ENCODE results near the gene MVD. TPM values are rescaled to one million over a fixed set of nuclear protein-coding genes. Genes with fewer than 3 reads are reported as not detected.

Gene MVD
- total RNA-seq, 3 donors from 2014 or later, result 17.4 to 21.3 (median 19.0) TPM

DNA sequence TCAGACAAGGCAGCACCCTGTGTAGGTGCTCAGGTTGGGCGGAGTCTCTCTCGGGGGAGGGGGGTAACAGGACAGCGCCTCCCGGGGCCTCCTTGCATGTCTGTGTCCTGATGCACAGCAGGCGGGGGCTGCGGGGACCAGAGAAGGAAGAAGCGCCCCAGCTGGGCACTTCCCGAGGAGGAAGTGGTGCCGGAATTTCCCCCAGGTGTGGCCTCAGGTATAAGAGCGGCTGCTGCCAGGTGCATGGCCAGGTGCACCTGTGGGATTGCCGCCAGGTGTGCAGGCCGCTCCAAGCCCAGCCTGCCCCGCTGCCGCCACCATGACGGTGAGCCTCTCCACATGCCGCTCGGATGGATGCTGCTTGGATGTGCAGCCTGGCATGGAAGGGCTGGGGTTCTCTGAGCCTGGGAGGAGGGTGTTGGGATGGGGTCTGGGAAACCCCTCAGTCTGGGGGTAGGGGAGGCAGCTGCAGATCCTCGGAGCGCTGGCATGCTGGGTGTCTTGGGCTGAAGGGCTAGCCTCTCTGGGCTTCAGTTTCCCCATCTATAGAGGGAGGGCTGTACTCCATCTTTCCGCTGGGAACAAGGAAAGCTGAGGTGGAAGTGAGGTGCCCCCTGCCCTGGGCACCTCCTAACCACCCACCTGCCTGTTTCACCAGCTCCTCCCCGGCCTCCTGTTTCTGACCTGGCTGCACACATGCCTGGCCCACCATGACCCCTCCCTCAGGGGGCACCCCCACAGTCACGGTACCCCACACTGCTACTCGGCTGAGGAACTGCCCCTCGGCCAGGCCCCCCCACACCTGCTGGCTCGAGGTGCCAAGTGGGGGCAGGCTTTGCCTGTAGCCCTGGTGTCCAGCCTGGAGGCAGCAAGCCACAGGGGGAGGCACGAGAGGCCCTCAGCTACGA, 24.3 kb downstream of the MVD start, which contains the start of gene IL17C:
TSS of gene IL17C (plus strand) at position 250 of the 908 bp plus-strand sequence. CDS start at position 320, 70 bp downstream.
- DNase-seq (ENCODE audit: low spot score in 2 of 2), result no peak
- peak within 1 kb of the TSS in 1 of 3 donors; percentile 19 for H3K4me3 ChIP-seq
- intact Hi-C loops (cut with DNase I; ENCODE audit: low total_unique reads), result no loop called here
- no peak for TF ChIP-seq POLR2A (IDR thresholded peaks at IDR 0.05)
- TF ChIP-seq, protein P1, sequence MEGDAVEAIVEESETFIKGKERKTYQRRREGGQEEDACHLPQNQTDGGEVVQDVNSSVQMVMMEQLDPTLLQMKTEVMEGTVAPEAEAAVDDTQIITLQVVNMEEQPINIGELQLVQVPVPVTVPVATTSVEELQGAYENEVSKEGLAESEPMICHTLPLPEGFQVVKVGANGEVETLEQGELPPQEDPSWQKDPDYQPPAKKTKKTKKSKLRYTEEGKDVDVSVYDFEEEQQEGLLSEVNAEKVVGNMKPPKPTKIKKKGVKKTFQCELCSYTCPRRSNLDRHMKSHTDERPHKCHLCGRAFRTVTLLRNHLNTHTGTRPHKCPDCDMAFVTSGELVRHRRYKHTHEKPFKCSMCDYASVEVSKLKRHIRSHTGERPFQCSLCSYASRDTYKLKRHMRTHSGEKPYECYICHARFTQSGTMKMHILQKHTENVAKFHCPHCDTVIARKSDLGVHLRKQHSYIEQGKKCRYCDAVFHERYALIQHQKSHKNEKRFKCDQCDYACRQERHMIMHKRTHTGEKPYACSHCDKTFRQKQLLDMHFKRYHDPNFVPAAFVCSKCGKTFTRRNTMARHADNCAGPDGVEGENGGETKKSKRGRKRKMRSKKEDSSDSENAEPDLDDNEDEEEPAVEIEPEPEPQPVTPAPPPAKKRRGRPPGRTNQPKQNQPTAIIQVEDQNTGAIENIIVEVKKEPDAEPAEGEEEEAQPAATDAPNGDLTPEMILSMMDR (IDR thresholded peaks at IDR 0.05), result no peak
- TF ChIP-seq POLR2AphosphoS5 (IDR thresholded peaks at IDR 0.05), result no peak
- H3K27me3 ChIP-seq, result peaks cover 2 to 45% of the 10 kb centered on the region in 2 donors
- H3K27ac ChIP-seq, result no peak within 1 kb of the TSS
- H3K36me3 ChIP-seq, result no peaks in the 10 kb centered on the region
- H3K4me1 ChIP-seq, result peaks cover 0 to 17% of the 10 kb centered on the region in 2 donors
- no peaks in the 10 kb centered on the region for H3K9me3 ChIP-seq

DNA sequence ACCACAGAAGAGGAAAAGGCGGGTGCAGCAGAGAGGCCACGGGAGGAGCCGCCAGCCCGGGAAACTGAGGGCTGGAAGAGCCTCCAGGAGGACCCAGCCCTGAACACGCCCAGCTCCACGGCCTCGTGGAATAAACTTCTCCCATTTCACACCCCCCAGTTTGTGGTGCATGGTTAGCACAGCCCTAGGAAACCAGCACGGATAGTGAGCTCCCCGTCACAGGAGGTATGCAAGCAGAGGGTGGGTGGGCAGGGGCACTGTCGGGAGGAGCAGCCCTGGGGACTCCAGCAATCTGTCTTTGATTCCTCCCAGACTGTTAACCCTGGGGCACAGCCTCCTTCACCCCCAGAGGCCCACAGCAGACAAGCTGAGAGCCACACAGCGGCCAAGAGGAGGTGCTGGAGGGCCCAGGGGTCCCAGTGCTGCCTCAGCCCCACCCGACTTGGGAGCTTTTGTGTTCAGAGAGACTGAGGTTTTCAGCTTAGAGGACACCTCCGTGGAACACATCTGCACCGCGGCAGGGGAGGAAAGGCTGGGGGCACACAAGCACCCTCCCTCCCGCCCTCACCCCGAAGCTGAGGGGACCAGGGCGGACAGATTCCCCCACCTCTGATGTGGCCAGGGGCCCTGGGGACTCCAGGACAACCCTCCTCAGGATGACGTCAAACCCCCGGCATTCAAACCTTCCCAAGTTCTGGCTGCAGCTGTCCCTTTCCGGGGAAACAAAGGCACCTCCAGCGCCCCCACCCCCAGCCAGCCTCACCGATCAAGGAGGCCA, 26.2 kb downstream of the MVD start:
- Histone ChIP-seq H3K36me3 (no peaks in the 10 kb centered on the region), H3K27ac (no peak overlapping the region), H3K4me3 (no peak overlapping the region), H3K9me3 (no peaks in the 10 kb centered on the region), H3K27me3 (peaks cover 2 to 45% of the 10 kb centered on the region in 2 donors), H3K4me1 (peaks cover 0 to 17% of the 10 kb centered on the region in 2 donors)
- DNase-seq (ENCODE audit: low spot score in 2 of 2), result no peak
- TF ChIP-seq POLR2AphosphoS5 (IDR thresholded peaks at IDR 0.05), result no peak
- TF ChIP-seq POLR2A (IDR thresholded peaks at IDR 0.05), result no peak
- intact Hi-C loops (cut with DNase I; ENCODE audit: low total_unique reads), result no loop called here

DNA sequence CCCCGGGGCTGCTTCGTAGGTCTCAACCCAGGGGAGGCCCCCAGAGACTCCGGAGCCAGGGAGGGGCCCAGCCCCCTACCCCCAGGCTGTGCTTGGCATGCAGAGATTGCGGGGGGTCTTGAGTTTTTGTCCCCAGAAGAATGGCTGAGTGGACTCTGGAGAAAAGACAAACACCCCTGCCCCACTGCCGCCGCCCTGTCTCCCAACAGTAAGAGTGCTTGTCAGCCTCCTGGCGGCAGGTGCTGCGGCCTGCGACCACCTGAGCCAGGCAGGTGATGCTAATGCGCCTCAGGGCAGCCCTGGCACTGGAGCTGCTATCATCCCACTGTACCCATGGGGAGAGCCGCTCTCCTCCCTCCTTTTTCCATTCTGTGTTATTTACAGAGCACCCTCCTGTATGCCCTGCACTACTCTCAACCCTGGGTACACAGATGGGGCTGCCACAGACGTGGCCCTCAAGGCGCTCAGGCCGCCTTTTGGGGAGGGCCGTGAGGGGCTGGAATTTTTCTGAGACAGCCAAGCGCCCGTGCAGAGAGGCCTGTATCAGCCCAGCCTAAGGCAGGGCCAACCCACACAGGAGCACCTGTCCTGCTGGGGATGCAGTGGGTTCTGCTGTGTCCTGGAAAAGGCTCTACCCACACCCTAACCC, 27.1 kb downstream of the MVD start:
- intact Hi-C loops (cut with DNase I; ENCODE audit: low total_unique reads), result no loop called here
- TF ChIP-seq, protein P1 (IDR thresholded peaks at IDR 0.05), result no peak
- no peak for TF ChIP-seq POLR2A (IDR thresholded peaks at IDR 0.05)
- no peak for TF ChIP-seq POLR2AphosphoS5 (IDR thresholded peaks at IDR 0.05)

DNA sequence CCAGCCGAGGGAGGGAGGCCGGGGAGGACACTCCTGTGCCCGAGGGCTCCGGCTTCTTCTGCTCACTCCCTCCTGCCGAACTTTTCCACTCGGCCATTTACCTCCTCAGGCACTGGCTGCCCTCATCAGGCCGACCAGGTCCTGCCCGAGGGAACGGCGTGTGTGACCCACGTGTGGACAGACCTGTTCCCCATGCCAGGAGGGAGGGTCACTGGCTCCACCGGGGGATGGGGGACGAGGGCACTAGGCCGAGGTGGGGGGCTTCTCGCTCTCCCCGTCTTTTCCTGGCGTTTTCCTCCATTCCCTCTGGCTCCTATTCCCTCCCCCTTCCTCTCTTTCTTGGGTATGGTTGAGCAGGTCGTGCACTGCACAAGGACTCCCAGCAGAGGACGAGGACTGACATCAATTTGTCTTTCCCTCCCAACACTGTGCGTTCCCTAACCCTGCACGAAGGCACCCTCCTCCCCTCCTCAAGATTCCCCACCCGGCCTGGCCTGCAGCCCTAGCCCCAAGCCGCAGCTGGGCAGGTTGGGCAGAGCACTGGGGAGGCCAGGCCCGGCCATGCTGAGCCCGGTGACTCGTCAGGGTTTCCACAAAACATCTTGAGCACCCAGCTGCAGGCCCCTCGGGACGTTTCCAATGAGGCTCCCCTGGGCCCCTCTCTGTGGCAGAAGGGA, 27.8 kb downstream of the MVD start:
- H3K36me3 ChIP-seq, result peaks cover 8% of the 10 kb centered on the region
- intact Hi-C loops (cut with DNase I; ENCODE audit: low total_unique reads), result no loop called here
- no peaks in the 10 kb centered on the region for H3K9me3 ChIP-seq
- H3K4me1 ChIP-seq, result peaks cover 0 to 17% of the 10 kb centered on the region in 2 donors
- peaks cover 2 to 34% of the 10 kb centered on the region in 2 donors for H3K27me3 ChIP-seq
- no peak overlapping the region for H3K27ac ChIP-seq
- TF ChIP-seq POLR2AphosphoS5 (IDR thresholded peaks at IDR 0.05) (no peak), POLR2A (IDR thresholded peaks at IDR 0.05) (no peak)
- TF ChIP-seq, protein P1 (IDR thresholded peaks at IDR 0.05), result no peak
- H3K4me3 ChIP-seq, result peak overlapping the region; percentile 29 to 69 (median 44)
- no peak for DNase-seq (ENCODE audit: low spot score in 2 of 2)

More for the DNA sequence above, 27.1 kb downstream of the MVD start:
- H3K27me3 ChIP-seq, result peaks cover 2 to 41% of the 10 kb centered on the region in 2 donors
- no peak overlapping the region for H3K27ac ChIP-seq
- no peak overlapping the region for H3K4me3 ChIP-seq
- peaks cover 0 to 17% of the 10 kb centered on the region in 2 donors for H3K4me1 ChIP-seq
- H3K36me3 ChIP-seq, result peaks cover 1% of the 10 kb centered on the region
- no peak for DNase-seq (ENCODE audit: low spot score in 2 of 2)
- no peaks in the 10 kb centered on the region for H3K9me3 ChIP-seq

All from breast epithelium (tissue), 4 donors.